ENCODE data around the gene SH3RF2. TPM values are rescaled to one million over a fixed set of nuclear protein-coding genes. Genes with fewer than 3 reads are reported as not detected.
"Not testable (repeated sequence)": the region's sequence is repeated elsewhere in the genome, so short reads cannot be mapped to it uniquely, and the experiment has no call there.

The SH3RF2 gene
- polyA plus RNA-seq, 1 donor from 2014 or later = not detected

GRCh38 chr5:146007989-146008388 lies 71.6 kb downstream of the SH3RF2 start:
- Mint-ChIP-seq H3K4me3 (no peak overlapping the region), H3K27me3 (peaks cover 8% of the 10 kb centered on the region), H3K4me1 (no peaks in the 10 kb centered on the region)

GRCh38 chr5:146009020-146009419 lies 72.6 kb downstream of the SH3RF2 start:
- peaks cover 8% of the 10 kb centered on the region for H3K27me3 Mint-ChIP-seq
- H3K9me3 Mint-ChIP-seq = peaks cover 2 to 6% (median 4%) of the 10 kb centered on the region in 3 donors
- no peaks in the 10 kb centered on the region for H3K4me1 Mint-ChIP-seq
- H3K36me3 Mint-ChIP-seq = no peaks in the 10 kb centered on the region
- H3K4me3 Mint-ChIP-seq = no peak overlapping the region
- H3K27ac Mint-ChIP-seq = no peak overlapping the region

More at GRCh38 chr5:146007989-146008388, 71.6 kb downstream of the SH3RF2 start:
- Mint-ChIP-seq H3K27ac (no peak overlapping the region), H3K9me3 (peaks cover 2 to 6% (median 4%) of the 10 kb centered on the region in 3 donors), H3K36me3 (no peaks in the 10 kb centered on the region)

- H3K36me3 Mint-ChIP-seq, H3K9me3 Mint-ChIP-seq, H3K27ac Mint-ChIP-seq, H3K4me1 Mint-ChIP-seq, H3K4me3 Mint-ChIP-seq: not testable (repeated sequence)
- peaks cover 12% of the 10 kb centered on the region for H3K27me3 Mint-ChIP-seq
Observed at GRCh38 chr5:146010447-146010846, 74.1 kb downstream of the SH3RF2 start.

- Mint-ChIP-seq H3K27me3 (peaks cover 10% of the 10 kb centered on the region), H3K4me1 (no peaks in the 10 kb centered on the region), H3K27ac (no peak overlapping the region), H3K9me3 (peaks cover 0 to 4% (median 3%) of the 10 kb centered on the region in 3 donors), H3K36me3 (no peaks in the 10 kb centered on the region), H3K4me3 (no peak overlapping the region)
Observed at GRCh38 chr5:146013761-146014160, 77.4 kb downstream of the SH3RF2 start.

- H3K36me3 Mint-ChIP-seq = no peaks in the 10 kb centered on the region
- no peaks in the 10 kb centered on the region for H3K4me1 Mint-ChIP-seq
- H3K9me3 Mint-ChIP-seq = peaks cover 0 to 4% (median 3%) of the 10 kb centered on the region in 3 donors
- H3K27me3 Mint-ChIP-seq = peaks cover 10% of the 10 kb centered on the region
- no peak overlapping the region for H3K4me3 Mint-ChIP-seq
- no peak overlapping the region for H3K27ac Mint-ChIP-seq
Observed at GRCh38 chr5:146015001-146015400, 78.6 kb downstream of the SH3RF2 start.

DNA sequence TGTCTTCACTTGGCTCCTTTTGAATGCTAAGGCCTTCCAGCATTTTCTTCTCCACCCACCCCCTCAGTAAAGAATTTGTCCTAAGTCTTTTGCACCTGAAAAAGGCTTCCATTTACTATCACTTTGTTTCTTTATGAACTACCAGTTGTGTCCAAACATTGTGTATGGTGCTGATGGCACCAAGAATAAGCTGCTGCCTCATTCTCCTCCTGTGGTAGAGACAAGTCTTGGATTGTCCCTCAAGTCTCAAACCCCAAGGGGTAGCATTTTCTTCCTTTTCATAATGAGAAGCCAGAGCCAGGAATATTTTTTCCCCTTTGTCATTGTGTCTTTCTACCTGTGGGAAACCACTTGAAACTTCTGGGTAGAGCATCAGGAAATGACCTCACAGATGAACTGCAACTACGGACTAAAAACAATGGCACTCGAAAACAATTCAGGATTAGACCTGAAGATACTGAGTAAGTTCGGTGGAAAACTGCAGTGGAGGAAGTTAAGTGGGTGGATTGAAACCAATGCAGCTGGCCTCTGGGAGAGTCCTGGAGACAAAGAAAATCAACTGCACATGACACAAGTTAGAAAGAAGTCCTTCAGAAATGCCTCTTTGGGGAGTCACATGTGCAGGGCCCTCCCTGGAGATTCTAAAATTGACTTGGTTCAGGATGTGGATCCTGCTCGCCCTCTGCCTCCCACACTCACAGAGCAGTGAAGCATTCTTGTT lies 80.5 kb downstream of the SH3RF2 start:
- Mint-ChIP-seq H3K4me1 (no peaks in the 10 kb centered on the region), H3K4me3 (no peak overlapping the region), H3K36me3 (no peaks in the 10 kb centered on the region), H3K27ac (no peak overlapping the region), H3K9me3 (no peaks in the 10 kb centered on the region), H3K27me3 (peaks cover 16% of the 10 kb centered on the region)

- Mint-ChIP-seq H3K4me1 (no peaks in the 10 kb centered on the region), H3K36me3 (no peaks in the 10 kb centered on the region), H3K27ac (no peak overlapping the region), H3K27me3 (peaks cover 10% of the 10 kb centered on the region), H3K9me3 (no peaks in the 10 kb centered on the region), H3K4me3 (no peak overlapping the region)
Observed at GRCh38 chr5:146018514-146019375, 82.4 kb downstream of the SH3RF2 start.

- peaks cover 6% of the 10 kb centered on the region for H3K27me3 Mint-ChIP-seq
- H3K4me1 Mint-ChIP-seq = no peaks in the 10 kb centered on the region
- no peak overlapping the region for H3K27ac Mint-ChIP-seq
- no peaks in the 10 kb centered on the region for H3K9me3 Mint-ChIP-seq
- H3K36me3 Mint-ChIP-seq = no peaks in the 10 kb centered on the region
- H3K4me3 Mint-ChIP-seq = no peak overlapping the region
Observed at GRCh38 chr5:146020100-146020499, 83.7 kb downstream of the SH3RF2 start.

- no peak overlapping the region for H3K27ac Mint-ChIP-seq
- H3K9me3 Mint-ChIP-seq = no peaks in the 10 kb centered on the region
- H3K36me3 Mint-ChIP-seq = no peaks in the 10 kb centered on the region
- H3K4me3 Mint-ChIP-seq = no peak overlapping the region
- no peaks in the 10 kb centered on the region for H3K4me1 Mint-ChIP-seq
- peaks cover 14% of the 10 kb centered on the region for H3K27me3 Mint-ChIP-seq
Observed at GRCh38 chr5:146024034-146024433, 87.7 kb downstream of the SH3RF2 start.

DNA sequence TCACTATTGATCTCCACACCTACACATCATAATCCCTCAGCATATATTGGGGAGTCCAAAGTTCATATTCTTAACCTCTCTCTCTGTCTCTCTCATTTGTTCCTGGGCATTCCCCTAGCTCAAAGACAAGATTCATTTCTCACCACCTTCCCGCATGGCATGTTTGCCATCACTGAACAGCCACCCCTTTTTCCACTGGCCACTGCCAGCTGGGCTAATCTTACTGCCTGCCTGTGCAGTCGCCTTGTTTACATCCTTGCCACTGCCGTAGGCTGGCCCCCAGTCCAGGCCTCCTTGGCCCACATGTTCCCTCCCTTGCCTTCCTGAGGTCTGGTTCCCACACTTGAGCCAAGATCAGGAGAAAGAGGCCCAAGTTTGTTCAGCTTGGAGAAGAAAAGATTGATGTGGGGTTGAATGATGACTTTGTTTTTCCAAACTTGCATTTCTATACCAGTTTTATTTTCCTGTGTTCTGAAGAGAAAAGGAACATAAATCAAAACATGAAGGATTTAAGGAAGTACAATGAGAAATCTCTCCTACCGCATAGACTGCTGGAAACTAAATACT lies 88.8 kb downstream of the SH3RF2 start:
- Mint-ChIP-seq H3K9me3 (no peaks in the 10 kb centered on the region), H3K27me3 (peaks cover 13% of the 10 kb centered on the region), H3K36me3 (no peaks in the 10 kb centered on the region), H3K4me3 (no peak overlapping the region), H3K4me1 (no peaks in the 10 kb centered on the region), H3K27ac (no peak overlapping the region)

- H3K27me3 Mint-ChIP-seq = peaks cover 8% of the 10 kb centered on the region
- H3K9me3 Mint-ChIP-seq = no peaks in the 10 kb centered on the region
- no peaks in the 10 kb centered on the region for H3K36me3 Mint-ChIP-seq
- H3K27ac Mint-ChIP-seq = no peak overlapping the region
- no peak overlapping the region for H3K4me3 Mint-ChIP-seq
- H3K4me1 Mint-ChIP-seq = no peaks in the 10 kb centered on the region
Observed at GRCh38 chr5:146025681-146026080, 89.3 kb downstream of the SH3RF2 start.

- H3K27ac Mint-ChIP-seq = no peak overlapping the region
- no peaks in the 10 kb centered on the region for H3K36me3 Mint-ChIP-seq
- peaks cover 8% of the 10 kb centered on the region for H3K27me3 Mint-ChIP-seq
- H3K4me3 Mint-ChIP-seq = no peak overlapping the region
- H3K4me1 Mint-ChIP-seq = no peaks in the 10 kb centered on the region
- no peaks in the 10 kb centered on the region for H3K9me3 Mint-ChIP-seq
Observed at GRCh38 chr5:146026307-146027010, 90.1 kb downstream of the SH3RF2 start.

GRCh38 chr5:146027751-146028150 lies 91.4 kb downstream of the SH3RF2 start:
- Mint-ChIP-seq H3K36me3 (no peaks in the 10 kb centered on the region), H3K27ac (peak overlapping the region in 1 of 3 donors; percentile 17), H3K4me1 (no peaks in the 10 kb centered on the region), H3K4me3 (no peak overlapping the region), H3K27me3 (peaks cover 8% of the 10 kb centered on the region), H3K9me3 (no peaks in the 10 kb centered on the region)

DNA sequence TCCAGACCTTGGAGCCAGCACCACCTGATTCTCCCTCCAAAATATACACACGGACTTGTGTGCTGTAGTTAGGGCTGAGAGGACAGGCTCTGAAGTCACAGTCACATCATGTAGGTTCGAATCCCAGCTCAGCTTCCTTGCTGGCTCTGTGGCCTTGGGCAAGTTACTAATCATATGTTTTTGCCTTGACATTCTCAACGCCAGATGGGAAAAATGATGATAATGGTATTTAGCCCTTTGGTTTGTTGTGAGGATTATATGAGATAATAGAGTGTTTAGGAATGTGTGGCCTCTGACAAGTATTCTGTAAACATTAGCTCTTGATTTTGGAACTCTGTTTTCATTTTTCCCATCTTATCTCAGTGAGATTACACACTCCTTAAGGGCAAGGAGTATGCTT lies 96.5 kb downstream of the SH3RF2 start:
- no peaks in the 10 kb centered on the region for H3K36me3 Mint-ChIP-seq
- H3K4me3 Mint-ChIP-seq = no peak overlapping the region
- H3K9me3 Mint-ChIP-seq = no peaks in the 10 kb centered on the region
- H3K27me3 Mint-ChIP-seq = peaks cover 7% of the 10 kb centered on the region
- H3K27ac Mint-ChIP-seq = no peak overlapping the region
- no peaks in the 10 kb centered on the region for H3K4me1 Mint-ChIP-seq

GRCh38 chr5:146034127-146034526 lies 97.7 kb downstream of the SH3RF2 start:
- no peaks in the 10 kb centered on the region for H3K9me3 Mint-ChIP-seq
- no peaks in the 10 kb centered on the region for H3K36me3 Mint-ChIP-seq
- no peak overlapping the region for H3K27ac Mint-ChIP-seq
- no peaks in the 10 kb centered on the region for H3K4me1 Mint-ChIP-seq
- H3K27me3 Mint-ChIP-seq = peaks cover 4% of the 10 kb centered on the region
- no peak overlapping the region for H3K4me3 Mint-ChIP-seq
